GM11168 (cell line): ENCODE data around the gene TNFRSF21.
"Not testable (repeated sequence)": the region's sequence is repeated elsewhere in the genome, so short reads cannot be mapped to it uniquely, and the experiment has no call there.

Experiments
- in situ Hi-C: fragments of 300-500 bp; cut with MboI; formaldehyde crosslinking; loops from one replicate; pipeline ENCODE4 v1.12.0; 2022; ENCODE audit warnings: low sequenced_read_pairs; ENCODE audit not compliant: unreplicated experiment

Gene TNFRSF21

GRCh38 chr6:47328139-47328538, 18.4 kb upstream of the TNFRSF21 start:
- in situ Hi-C loops: not testable (repeated sequence)

- in situ Hi-C loops: no loop called here
Observed at GRCh38 chr6:47323887-47324286, 14.2 kb upstream of the TNFRSF21 start.

DNA sequence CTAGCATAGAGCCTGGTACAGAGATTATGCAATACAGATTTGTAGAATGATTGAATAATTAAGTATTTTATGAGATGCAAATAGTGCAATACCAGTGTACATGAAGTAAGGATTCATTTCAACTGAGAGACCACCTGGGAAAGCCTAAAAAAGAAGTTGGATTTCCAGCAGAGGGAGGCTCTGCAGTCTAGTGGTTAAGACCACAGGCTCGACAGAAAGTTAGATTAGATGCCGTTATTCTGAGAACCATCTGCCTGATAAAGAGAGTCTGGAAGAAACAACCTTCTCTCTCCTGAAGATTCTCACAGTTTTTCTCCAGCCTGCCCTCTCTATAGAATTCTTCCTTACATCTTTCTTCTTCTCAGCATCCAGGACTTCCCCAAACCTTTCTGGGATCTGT, 13.6 kb upstream of the TNFRSF21 start:
- in situ Hi-C loops: no loop called here

GRCh38 chr6:47321577-47321976, 11.9 kb upstream of the TNFRSF21 start:
- in situ Hi-C loops: no loop called here

- in situ Hi-C loops: no loop called here
Observed at GRCh38 chr6:47319867-47320266, 10.2 kb upstream of the TNFRSF21 start.

DNA sequence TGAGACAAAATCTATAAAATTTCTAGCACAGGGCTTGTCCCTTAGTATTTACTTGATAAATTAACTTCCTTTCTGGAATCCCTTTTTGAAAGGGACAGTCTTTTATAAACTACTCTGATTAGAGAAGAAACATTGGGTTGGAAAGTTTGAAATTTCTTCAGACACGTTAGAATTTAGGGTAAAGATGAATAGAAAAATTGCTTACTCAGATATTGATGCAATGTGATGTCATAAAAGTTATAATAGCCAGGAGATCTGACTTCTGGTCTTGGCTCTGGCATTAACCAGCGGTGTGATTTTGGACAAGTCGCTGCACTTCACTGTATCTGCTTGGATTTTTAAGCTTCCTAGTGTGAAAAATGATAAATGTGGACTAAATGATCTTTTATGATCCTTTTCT, 9.7 kb upstream of the TNFRSF21 start:
- in situ Hi-C loops: no loop called here

DNA sequence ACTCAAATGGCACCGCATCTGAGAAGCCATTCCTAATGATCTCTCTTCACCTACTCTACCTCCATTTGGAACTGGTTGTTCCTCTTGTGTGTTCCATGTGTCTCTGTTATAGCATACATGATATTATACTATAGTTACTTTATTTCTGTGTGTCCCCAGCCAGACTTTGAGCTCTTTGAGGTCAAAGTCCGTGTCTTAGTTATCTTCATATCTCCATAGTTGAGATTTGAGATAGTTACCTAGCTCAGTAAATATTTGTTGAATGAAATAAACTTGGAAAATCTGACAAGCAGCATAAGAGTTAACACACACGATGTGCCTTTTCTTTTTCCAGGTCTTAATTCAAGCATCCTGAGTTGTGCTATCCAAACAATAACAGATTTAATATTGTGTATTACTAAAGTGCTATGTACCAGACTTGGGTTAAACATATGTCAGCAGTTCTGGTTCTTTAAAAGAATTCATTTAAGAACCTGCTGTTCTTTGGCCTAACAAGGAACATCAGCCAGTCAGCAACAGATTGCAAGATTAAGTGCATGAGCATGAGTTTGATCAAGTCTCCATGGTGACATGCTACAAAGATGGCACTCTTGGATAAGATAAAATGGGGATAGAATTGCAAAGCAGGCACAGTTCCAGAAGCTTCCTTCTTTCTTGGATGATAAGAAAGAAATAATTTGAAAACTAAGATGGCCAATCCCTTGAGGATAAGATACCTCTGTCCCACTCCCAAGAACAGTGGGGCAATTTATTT, 8.7 kb upstream of the TNFRSF21 start:
- in situ Hi-C loops: no loop called here

DNA sequence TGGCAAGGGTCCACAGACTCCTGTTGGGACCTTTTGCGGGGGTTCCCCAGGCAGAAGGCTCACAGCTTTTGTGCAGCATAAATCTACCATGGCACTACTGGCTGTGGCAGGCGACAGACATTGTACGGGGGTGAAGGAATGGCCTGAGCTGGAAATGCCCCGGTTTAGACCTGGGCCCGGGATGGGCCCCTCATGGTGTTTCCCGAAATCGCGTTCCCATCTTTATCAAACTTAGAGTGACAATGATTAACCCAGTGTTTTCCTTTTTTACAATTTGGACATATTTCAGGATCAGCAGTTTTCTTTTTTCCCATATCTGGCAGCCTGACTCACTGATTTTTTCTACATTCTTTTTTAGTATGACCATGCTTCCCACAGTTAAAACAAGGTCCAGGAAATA, 5.5 kb upstream of the TNFRSF21 start:
- in situ Hi-C loops: not testable (repeated sequence)

DNA sequence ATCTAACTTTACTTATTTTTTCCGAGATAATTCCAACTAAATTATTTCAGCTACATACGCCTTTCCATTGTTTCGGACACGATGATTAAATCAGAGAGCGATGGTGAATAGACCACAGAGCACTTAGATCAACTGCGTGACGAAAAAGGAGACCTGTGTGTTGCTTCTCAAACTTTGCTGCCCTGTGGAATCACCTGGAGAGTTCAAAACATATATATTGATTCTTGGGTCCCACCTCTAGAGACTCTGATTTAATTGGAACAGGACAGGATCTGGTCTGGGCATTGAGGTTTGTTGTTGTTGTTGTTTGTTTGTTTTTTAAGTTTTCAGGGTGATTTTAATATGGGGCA, 401 bp upstream of the TNFRSF21 start:
- in situ Hi-C loops: no loop called here

GRCh38 chr6:47308552-47309290, 984 bp downstream of the TNFRSF21 start:
- in situ Hi-C loops: loop anchor here (5.0 kb wide), 1 partner anchor 211 kb away; no protein-coding TSS in a partner anchor

DNA sequence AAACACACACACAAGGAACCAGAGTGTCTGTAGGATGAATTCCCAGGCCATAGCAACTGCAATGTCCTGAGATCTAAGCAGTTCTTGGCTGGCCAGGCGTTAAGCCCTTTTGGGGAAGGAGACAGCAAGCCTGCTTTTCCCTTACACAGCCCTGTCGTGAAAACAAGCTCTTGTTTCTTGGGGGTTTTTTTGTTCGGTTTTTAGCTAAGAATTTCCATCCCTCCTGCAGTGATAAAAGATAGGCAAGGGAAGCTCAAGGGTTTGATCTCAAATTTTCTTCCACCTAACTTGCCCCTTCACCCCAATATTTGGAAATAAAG, 1.5 kb downstream of the TNFRSF21 start:
- in situ Hi-C loops: loop anchor here (5.0 kb wide), 1 partner anchor 211 kb away; no protein-coding TSS in a partner anchor

- in situ Hi-C loops: loop anchor here (5.0 kb wide), 1 partner anchor 210 kb away; no protein-coding TSS in a partner anchor
Observed at GRCh38 chr6:47307362-47308197, 2.1 kb downstream of the TNFRSF21 start.

- in situ Hi-C loops: loop anchor here (5.0 kb wide), 1 partner anchor 210 kb away; no protein-coding TSS in a partner anchor
Observed at GRCh38 chr6:47306887-47307286, 2.8 kb downstream of the TNFRSF21 start.

DNA sequence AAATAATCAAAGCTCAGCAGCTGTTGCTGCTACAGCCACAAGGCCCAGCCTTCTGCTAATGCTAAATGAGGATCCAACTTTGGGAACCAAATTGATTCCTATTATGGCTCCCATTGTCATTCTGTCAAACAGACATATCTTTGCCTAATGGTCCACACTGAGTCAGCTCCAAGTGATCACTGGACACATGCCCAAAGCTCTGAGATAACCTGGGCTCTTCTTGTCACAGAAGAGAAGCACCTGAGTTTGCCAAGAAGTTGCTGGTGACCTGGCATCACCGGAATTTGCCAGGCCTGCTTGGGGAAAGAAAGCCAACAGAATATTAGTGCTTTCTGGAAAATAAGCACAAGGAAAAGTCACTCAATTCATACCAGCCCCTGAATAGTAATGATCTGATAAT, 5.8 kb downstream of the TNFRSF21 start:
- in situ Hi-C loops: no loop called here

DNA sequence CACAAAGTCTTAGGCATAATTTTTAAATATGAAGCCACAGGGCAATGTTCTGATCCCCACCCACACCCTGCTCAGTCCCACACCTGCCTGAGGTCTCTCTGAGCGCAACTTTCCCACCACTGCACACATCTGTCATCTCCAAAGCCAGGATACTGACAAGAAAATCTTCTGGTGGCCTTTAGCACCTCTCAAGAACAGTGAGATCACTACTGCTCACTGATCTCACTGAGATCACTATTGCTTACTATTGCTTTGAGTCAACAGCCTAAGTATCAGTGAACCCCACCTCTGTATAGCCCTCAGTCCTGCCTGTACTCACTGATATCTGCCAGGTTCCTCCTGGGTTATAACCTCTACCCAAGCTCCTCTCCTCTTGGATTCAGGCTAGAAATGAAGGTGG, 6.4 kb downstream of the TNFRSF21 start:
- in situ Hi-C loops: no loop called here

GRCh38 chr6:47302043-47302442, 7.7 kb downstream of the TNFRSF21 start:
- in situ Hi-C loops: no loop called here

DNA sequence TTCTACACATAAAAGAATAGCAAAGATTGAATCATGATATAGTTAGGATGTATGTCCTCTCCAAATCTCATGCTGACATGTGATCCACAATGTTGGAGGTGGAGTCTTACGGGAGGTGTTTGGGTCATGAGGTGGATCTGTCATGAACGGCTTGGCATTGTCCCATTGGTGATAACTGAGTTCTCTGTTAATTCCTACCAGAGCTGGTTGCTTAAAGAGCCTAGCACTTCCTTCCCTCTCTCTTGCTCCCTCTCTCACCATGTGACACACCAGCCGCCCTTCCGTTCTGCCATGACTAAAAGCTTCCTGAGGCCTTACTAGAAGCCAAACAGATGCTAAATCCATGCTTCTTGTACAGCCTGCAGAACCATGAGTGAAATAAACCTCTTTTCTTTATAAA, 8.3 kb downstream of the TNFRSF21 start:
- in situ Hi-C loops: no loop called here

DNA sequence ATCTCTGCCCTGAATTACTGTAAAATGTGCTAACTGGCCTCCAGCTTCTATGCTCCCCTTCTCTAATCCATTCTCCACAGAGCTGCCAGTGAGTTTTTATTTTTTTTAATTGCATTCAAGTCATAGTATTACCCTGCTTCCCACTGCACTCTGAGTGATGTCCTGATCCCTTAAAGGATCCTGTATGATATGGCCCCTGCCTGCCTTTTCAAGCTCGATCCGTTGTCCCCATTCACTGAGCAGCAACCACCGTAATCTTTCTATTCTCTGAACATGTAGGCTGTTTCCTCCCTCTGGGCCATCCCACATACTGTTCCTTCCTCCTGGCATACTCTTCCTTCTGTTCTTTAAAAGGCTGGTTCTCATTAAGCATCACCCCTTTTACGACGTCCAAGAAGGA, 9.3 kb downstream of the TNFRSF21 start:
- in situ Hi-C loops: no loop called here

- in situ Hi-C loops: no loop called here
Observed at GRCh38 chr6:47299965-47300364, 9.7 kb downstream of the TNFRSF21 start.

DNA sequence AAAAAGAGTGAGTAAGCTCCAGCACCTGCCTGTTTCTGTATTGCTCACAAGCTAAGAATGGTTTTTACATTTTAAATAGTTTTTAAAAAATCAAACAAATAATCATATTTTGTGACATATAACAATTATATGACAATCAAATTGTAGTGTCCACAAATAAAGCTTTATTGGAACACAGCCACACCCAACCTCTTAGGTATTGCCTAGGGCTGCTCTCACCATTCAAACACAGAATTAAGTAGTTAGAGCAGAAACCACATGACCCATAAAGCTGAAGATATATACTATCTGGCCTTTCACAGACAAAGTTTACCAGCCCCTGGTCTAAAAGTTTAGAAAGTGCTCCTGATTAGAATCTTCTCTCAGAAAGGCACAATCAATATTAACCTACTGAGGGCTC, 11.2 kb downstream of the TNFRSF21 start:
- in situ Hi-C loops: no loop called here

- in situ Hi-C loops: no loop called here
Observed at GRCh38 chr6:47294990-47295389, 14.7 kb downstream of the TNFRSF21 start.
